A673 (cell line): ENCODE measurements around the gene NCKAP5.

Source experiments
- CTCF ChIP-seq: fragments of 300-800, 200-600 bp; sonication (generic); conservative IDR thresholded peaks from 2 replicates; pipeline ENCODE4 v1.5.1; 2017; ENCODE audit warnings: low read depth, mild to moderate bottlenecking, antibody characterized with exemption, low read length, moderate library complexity, mixed read lengths
- EZH2 ChIP-seq: fragments of 200-600 bp; sonication (generic); IDR thresholded peaks from 2 replicates; pipeline ENCODE4 v1.6.1; 2017; ENCODE audit warnings: borderline replicate concordance, low read depth, mild to moderate bottlenecking, mixed read lengths, antibody characterized with exemption, low read length; ENCODE audit not compliant: poor library complexity, severe bottlenecking

- TF ChIP-seq CTCF (no peak), EZH2 (no peak)
These were observed 427.6 kb downstream of the NCKAP5 start for GRCh38 chr2:133140620-133141019.
